Measurements from ENCODE around the gene FREM1.

Gene FREM1

GRCh38 chr9:14752871-14753270, 157.4 kb downstream of the FREM1 start:
- no peak for DNase-seq

GRCh38 chr9:14752271-14752670, 158.0 kb downstream of the FREM1 start:
- no peak for DNase-seq

- no peak for DNase-seq
Observed at GRCh38 chr9:14750821-14751220, 159.4 kb downstream of the FREM1 start.

- DNase-seq: no peak
Observed at GRCh38 chr9:14749741-14750211, 160.5 kb downstream of the FREM1 start.

- DNase-seq: no peak
Observed at GRCh38 chr9:14748373-14748772, 161.9 kb downstream of the FREM1 start.

GRCh38 chr9:14747111-14747510, 163.1 kb downstream of the FREM1 start:
- DNase-seq: no peak

GRCh38 chr9:14746626-14747025, 163.6 kb downstream of the FREM1 start:
- no peak for DNase-seq

GRCh38 chr9:14744768-14745167, 165.5 kb downstream of the FREM1 start:
- DNase-seq: no peak

- no peak for DNase-seq
Observed at GRCh38 chr9:14741369-14741768, 168.9 kb downstream of the FREM1 start.

- no peak for DNase-seq
Observed at GRCh38 chr9:14733133-14733532, 177.1 kb downstream of the FREM1 start.

GRCh38 chr9:14731294-14731981, 178.8 kb downstream of the FREM1 start:
- DNase-seq: no peak

- no peak for DNase-seq
Observed at GRCh38 chr9:14730461-14730898, 179.7 kb downstream of the FREM1 start.

GRCh38 chr9:14723301-14723700, 186.9 kb downstream of the FREM1 start:
- no peak for DNase-seq

- DNase-seq: no peak
Observed at GRCh38 chr9:14722391-14723035, 187.7 kb downstream of the FREM1 start, which contains the start of gene CER1. Gene CER1, minus strand, starts transcription at chr9:14722733. Its CDS starts 61 bp downstream, at chr9:14722672.

- DNase-seq: no peak
Observed at GRCh38 chr9:14719231-14719923, 190.9 kb downstream of the FREM1 start.

- no peak for DNase-seq
Observed at GRCh38 chr9:14715102-14715501, 195.1 kb downstream of the FREM1 start.

- DNase-seq: no peak
Observed at GRCh38 chr9:14713187-14713767, 197.0 kb downstream of the FREM1 start.

- no peak for DNase-seq
Observed at GRCh38 chr9:14710804-14711203, 199.4 kb downstream of the FREM1 start.

- no peak for DNase-seq
Observed at GRCh38 chr9:14706530-14707140, 203.6 kb downstream of the FREM1 start.

- no peak for DNase-seq
Observed at GRCh38 chr9:14705079-14705478, 205.1 kb downstream of the FREM1 start.

GRCh38 chr9:14704281-14704680, 205.9 kb downstream of the FREM1 start:
- DNase-seq: no peak

GRCh38 chr9:14702200-14702720, 208.0 kb downstream of the FREM1 start:
- DNase-seq: no peak
